SH-SY5Y (cell line): ENCODE measurements around the gene MRLN.

ENCODE experiments used
- GATA2 ChIP-seq: IDR thresholded peaks from 2 replicates; pipeline ENCODE4 v1.6.1; 2011; ENCODE audit warnings: mild to moderate bottlenecking, low read depth, low read length
- GATA3 ChIP-seq: IDR thresholded peaks from 2 replicates; pipeline ENCODE4 v1.6.1; 2011; ENCODE audit warnings: low read depth, mild to moderate bottlenecking, low read length, moderate library complexity

Gene MRLN

DNA sequence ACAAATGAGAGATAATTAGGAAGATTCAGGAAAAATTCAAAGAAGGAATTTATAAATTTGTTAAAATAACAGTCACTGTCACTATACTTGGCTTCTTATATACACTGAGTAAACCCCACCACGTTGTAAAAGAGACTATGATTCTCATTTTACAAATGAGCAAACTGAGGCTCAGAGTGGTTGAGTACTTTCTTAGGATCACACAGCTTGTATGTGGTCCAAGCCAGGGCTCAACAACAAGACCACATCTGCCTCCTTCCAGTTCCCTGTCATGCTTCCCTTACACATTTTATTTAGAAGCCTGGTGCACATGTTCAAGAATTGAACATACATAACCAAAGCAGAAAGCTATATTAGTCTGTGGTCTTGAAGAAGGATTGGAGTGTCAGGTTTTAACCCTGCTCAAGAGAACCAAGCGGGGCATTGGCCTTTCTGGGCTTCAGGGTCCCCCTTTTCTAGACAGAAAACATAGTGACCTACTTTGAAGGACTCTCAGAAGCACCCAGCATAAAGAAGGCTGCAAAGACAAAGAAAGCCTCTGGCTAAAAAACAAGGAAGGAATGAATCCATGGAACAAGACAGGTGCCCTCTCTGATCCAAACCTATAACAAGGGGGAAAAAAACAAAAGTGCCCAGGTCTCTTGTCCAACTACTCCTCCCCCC, 846 bp downstream of the MRLN start:
- TF ChIP-seq GATA3, result no peak
- TF ChIP-seq GATA2, result no peak

DNA sequence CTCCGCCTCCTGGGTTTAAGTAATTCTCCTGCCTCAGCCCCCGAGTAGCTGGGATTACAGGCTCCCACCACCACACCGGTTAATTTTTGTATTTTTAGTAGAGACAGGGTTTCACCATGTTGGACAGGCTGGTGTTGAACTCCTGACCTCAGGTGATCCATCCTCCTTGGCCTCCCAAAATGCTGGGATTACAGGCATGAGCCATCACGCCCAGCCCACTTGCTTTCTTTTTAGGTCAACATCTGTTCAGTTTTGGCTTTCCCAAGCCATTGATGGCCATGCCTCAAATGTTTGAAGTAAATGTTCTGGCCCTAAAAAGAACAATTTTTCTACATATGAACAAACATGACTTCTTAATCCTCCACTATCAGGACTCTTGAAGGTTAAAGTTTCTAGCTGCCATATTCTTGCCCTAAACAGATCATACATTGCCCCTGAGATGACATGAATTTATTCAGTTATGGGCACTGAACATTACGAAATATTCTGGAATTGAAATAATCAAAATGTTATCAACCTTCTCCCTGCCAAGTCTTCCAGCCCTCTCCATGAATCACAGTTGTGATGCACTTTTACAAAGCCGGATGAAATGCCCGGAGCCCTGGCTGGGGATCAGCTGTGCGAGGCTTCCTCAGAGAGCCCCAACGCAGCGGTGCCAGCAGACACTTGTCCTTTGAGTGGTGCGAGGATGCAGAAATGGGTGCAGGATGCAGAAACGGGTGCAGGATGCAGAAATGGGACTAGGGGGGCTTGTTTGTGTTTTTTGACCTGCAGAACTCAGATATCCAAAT, 2.9 kb downstream of the MRLN start:
- no peak for TF ChIP-seq GATA3
- no peak for TF ChIP-seq GATA2

DNA sequence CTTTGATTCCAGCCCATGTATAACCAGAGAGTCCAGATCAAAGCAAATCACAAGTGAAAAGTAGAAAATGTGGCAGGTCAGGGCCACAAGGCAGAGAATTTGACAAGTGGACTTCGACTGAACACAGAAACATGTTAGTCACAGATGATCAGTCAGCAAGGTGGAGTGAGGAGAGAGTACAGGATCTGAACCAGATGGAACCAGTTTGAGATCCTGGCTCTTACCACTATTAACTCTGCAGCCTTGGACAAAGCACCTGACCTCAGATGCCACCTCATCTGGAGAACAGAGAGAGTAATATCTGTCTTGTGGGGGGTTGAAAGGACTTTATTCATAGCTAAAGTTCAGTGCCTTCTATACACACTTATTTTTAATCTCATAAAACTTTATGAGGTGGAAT, 4.4 kb downstream of the MRLN start:
- TF ChIP-seq GATA2, result no peak
- TF ChIP-seq GATA3, result no peak

DNA sequence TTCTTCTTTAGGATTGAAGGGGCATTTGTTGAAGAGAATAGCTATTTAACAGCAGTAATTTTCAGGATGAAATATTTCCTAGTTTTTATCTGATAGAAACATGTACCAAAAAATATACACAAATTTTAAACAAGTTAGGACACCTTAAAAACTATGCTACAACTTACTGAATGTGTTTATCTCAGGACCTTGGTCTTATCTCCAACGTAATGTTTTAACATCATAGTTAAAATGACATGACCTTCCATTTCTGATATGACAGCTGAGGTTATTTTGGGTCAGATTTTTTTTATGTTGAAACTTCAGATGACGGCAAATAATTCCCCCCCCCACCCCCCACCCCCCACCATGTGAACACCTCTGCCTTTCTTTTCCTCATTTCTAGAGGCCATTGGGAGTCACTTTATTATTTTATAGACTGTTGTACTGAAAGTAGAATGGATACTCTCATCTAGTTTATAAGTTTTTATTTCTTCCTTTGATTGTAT, 8.0 kb downstream of the MRLN start:
- TF ChIP-seq GATA3, result no peak
- no peak for TF ChIP-seq GATA2

DNA sequence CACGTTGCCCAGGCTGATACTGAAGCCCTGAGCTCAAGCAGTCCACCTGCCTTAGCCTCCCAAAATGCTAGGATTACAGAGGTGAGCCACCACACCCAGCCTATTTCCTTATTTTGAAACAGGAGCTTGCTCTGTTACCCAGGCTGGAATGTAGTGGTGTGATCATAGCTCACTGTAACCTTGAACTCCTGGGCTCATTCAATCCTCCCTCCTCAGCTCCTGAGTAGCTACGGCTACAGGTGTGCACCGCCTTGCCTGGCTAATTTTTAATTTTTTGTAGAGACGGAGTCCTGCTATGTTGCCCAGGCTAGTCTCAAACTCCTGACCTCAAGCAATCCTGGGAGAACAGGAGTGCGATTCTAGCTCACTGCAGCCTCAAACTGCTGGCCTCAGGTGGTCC, 11.7 kb downstream of the MRLN start:
- no peak for TF ChIP-seq GATA3
- no peak for TF ChIP-seq GATA2

DNA sequence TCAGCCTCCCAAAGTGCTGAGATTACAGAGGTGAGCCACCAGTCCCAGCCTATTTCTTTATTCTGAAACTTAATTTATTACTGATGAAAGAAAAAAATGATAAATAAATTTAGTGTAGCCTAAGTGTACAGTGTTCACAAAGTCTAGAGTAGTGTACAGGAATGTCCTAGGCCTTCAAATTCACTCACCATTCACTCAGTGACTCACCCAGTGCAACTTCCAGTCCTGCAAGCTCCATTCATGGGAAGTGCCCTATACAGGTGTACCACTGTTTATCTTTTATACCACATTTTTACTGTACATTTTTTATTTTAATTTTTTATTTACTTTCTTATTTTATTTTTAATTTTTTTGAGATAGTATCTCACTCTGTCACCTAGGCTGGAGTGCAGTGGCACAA, 12.2 kb downstream of the MRLN start:
- TF ChIP-seq GATA2, result no peak

DNA sequence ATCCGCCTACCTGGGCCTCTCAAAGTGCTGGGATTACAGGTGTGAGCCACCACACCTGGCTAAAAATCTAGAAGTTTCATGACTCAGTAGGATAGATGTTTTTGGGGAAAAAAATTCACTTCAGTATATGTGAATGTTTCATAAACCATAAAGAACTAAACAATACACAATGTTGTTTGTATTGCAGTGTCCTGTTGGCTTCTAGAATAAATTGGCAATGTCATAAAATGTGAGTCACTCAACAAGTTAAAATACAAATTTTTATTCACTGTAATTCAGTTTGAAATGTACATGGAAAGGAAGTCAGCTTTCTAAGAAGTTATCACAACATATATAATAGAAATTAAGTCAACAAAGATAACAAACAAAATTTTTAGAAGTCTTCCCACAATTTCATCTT, 16.5 kb downstream of the MRLN start:
- TF ChIP-seq GATA2 (no peak), GATA3 (no peak)

DNA sequence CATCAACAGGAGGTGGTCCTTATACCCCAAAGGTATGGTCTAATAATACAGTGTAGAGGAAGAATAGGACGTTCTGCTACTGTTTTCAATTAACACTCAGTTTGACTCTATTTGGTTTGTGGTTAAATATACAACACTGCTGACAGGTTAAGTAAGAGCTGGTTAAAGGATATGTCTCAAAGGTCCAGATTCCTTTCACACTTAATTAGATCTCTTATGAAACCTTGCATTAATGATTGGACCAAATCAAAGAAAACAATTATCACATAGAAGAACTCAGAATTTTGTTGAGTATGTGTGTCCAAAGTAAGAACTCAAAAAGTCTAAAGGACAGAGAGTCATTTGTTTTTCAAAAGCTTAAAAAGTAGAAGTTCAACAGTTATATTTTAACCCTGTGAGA, 18.0 kb downstream of the MRLN start:
- TF ChIP-seq GATA3, result no peak
- no peak for TF ChIP-seq GATA2

DNA sequence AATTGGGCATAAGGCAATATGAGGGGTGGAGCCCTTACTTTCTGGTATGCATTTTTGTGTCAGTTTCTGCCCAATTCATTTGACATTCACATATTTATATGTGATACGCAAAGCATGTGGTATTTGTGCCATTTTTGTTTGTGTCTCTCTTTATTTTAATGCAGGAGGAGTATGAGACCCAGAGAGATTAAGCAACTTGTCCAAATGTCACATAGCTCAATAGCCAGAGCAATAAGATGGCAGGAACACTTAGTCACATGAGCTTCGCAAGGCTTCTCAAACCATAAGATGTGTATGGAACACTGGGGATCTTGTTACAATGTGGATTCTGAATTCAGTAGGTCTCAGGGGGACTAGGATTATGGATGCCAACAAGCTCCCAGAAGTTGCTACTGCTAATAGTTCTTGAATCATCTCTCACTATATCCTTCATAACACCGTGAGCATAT, 19.2 kb downstream of the MRLN start:
- TF ChIP-seq GATA3 (no peak), GATA2 (no peak)

DNA sequence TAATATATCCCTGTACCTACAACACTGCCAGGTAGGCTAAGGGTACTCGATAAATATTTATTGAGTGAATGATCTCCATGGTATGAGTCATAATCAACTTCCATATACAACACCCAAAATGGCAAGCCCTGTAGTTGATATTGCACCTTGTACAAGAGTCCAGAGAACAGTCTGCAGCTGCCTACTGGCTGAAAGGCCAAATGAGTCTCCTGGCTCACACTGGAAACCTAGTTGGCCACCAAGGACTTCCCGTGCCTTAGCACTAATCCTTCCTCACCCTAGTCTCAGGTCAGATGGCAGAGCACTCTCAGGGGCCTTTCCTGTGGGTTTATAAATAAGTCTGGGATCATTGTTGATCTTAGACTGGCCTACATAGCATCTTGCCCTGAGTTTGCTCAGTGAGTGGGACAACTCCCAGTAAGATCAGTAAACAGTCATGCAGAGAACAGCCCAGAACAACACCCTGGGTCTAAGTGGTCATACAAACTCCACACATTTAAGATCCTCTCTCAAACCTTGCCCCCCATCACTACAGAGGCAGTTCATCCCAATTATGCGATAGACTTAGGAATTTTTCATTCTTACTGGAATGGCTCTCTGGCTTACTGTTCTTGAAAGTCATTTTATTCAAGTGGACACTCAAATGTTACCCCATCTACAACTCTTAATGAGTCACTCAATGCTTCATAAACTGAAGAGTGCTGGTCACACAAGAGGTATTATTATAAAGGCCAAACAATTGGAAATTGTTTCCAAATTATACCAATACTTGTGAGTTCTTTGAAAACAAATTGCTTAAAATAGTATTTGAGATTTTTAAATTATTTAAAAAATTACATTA, 28.9 kb downstream of the MRLN start:
- no peak for TF ChIP-seq GATA3
- no peak for TF ChIP-seq GATA2

DNA sequence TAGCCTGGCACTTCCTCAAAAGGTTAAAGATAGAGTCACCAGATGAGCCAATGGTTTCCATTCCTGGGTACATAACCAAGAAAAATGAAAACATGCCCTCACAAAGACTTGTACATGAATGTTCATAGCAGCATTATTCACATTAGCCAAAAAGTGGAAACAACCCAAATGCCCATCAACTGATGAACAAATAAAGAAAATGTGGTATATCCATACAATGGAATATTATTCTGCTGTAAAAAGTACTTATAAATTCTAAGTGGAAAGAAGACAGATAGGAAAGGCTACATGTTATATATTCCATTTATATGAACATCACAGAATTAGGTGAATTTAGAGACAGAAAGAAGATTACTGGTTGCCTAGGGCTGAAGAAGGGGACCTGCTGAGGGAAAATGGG, 32.9 kb downstream of the MRLN start:
- TF ChIP-seq GATA2, result no peak

DNA sequence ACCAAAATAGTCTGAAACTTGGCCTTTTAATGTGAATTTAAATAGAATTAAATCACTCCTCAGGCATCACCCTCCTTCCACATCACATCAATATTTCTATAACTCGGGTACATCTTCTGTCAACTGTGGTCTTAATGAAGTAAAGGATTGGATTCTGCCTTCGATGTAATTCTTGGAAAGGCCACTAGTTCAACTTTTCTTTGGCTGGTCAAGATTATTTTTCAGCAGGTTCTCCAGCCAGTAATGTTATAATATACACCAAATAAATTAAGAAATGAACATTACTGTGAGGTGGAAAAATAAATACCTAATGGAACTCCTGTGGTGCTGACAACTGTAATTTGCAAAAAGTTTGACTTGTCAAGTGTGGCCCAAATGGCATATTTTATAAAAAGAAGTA, 33.9 kb downstream of the MRLN start:
- no peak for TF ChIP-seq GATA3
- no peak for TF ChIP-seq GATA2

DNA sequence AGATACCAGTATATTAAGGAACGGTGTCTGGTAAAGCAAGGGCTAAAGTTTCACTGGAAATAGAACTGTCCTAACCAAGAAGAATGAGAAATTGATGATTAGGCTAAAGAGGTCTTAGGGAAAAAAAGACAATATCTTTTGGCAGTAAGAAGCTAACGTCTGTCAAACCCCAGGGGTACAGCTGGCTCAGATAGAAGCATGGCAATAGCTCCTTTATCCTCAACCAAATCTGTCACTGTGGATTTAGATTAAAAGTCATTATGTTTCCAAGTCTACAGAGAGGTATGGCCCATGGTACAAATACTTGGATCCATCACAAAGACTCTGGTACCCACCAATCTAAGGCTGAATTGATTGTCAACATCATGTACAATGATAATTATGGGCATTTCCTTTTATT, 35.0 kb downstream of the MRLN start:
- TF ChIP-seq GATA3 (no peak), GATA2 (no peak)

DNA sequence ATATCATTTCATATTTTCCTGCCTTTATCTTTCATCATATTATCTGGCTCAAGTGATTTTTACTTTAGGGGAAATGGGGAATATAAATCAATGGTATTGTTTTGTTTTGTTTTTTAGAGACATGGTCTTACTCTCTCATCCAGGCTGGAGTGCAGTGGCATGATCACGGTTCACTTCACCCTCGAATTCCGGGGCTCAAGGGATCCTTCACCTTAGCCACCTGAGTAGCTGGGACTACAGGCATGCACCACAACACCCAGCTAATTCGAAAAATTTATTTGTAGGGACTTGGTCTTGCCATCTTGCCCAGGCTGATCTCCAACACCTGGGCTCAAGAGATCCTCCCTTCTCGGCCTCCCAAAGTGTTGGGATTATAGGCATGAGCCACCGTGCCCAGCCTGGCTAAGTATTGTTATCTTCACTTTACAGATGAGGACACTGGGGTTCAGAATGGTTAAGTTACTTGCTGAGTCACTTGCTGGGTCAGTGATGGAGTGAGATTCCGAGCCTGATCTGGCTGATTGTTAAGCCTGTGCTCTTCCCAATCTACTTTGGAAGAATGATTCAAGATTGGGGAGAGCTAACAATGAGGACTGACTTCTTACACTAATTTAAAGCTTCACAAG, 39.9 kb downstream of the MRLN start:
- TF ChIP-seq GATA3 (no peak), GATA2 (no peak)
